ENCODE measurements around the gene CNTNAP5.

CNTNAP5 gene

GRCh38 chr2:124426625-124427024 is 401.5 kb downstream of the CNTNAP5 start:
- TF ChIP-seq ESRRG (CRISPR knock-in tag; IDR thresholded peaks at IDR 0.05), result no peak
- no peak for TF ChIP-seq TOX (CRISPR knock-in tag; IDR thresholded peaks at IDR 0.05; ENCODE audit: borderline replicate concordance)
- TF ChIP-seq ZNF70 (CRISPR knock-in tag; IDR thresholded peaks at IDR 0.05), result no peak
- no peak for TF ChIP-seq POU6F1 (CRISPR knock-in tag; IDR thresholded peaks at IDR 0.05; ENCODE audit: borderline replicate concordance, low read depth)
- no peak for TF ChIP-seq ZC3H10 (CRISPR knock-in tag; IDR thresholded peaks at IDR 0.05)
- no peak for TF ChIP-seq CSDC2 (CRISPR knock-in tag; IDR thresholded peaks at IDR 0.05)
- no peak for TF ChIP-seq GLIS3 (CRISPR knock-in tag; IDR thresholded peaks at IDR 0.05)
- TF ChIP-seq BACH2 (CRISPR knock-in tag; IDR thresholded peaks at IDR 0.05; ENCODE audit: borderline replicate concordance), result no peak
- no peak for TF ChIP-seq ZFP30 (CRISPR knock-in tag; IDR thresholded peaks at IDR 0.05)
- no peak for TF ChIP-seq PATZ1 (CRISPR knock-in tag; IDR thresholded peaks at IDR 0.05; ENCODE audit: borderline replicate concordance)
- no peak for TF ChIP-seq SNAI2 (CRISPR knock-in tag; IDR thresholded peaks at IDR 0.05)
- TF ChIP-seq CSRNP3 (CRISPR knock-in tag; IDR thresholded peaks at IDR 0.05), result no peak
- TF ChIP-seq ZNF8 (CRISPR knock-in tag; IDR thresholded peaks at IDR 0.05), result no peak
- no peak for ATAC-seq

- TF ChIP-seq CSRNP3 (CRISPR knock-in tag; IDR thresholded peaks at IDR 0.05) (no peak), ZNF565 (CRISPR knock-in tag; conservative IDR thresholded peaks at IDR 0.05; ENCODE audit: low read depth) (no peak), ESRRG (CRISPR knock-in tag; IDR thresholded peaks at IDR 0.05) (no peak), ISL1 (CRISPR knock-in tag; IDR thresholded peaks at IDR 0.05) (no peak)
- no peak for ATAC-seq
Observed at GRCh38 chr2:124437811-124438210, 412.7 kb downstream of the CNTNAP5 start.

- TF ChIP-seq ARNTL (CRISPR knock-in tag; IDR thresholded peaks at IDR 0.05; ENCODE audit: borderline replicate concordance, low read depth) (no peak), ZNF8 (CRISPR knock-in tag; IDR thresholded peaks at IDR 0.05) (no peak), OSR1 (CRISPR knock-in tag; IDR thresholded peaks at IDR 0.05) (no peak), ZFP3 (CRISPR knock-in tag; IDR thresholded peaks at IDR 0.05) (no peak), ISL1 (CRISPR knock-in tag; IDR thresholded peaks at IDR 0.05) (no peak), PATZ1 (CRISPR knock-in tag; IDR thresholded peaks at IDR 0.05; ENCODE audit: borderline replicate concordance) (no peak), CSRNP3 (CRISPR knock-in tag; IDR thresholded peaks at IDR 0.05) (no peak), CSDC2 (CRISPR knock-in tag; IDR thresholded peaks at IDR 0.05) (no peak), TSHZ2 (CRISPR knock-in tag; IDR thresholded peaks at IDR 0.05) (no peak)
- no peak for ATAC-seq
Observed at GRCh38 chr2:124450481-124450880, 425.4 kb downstream of the CNTNAP5 start.

Measured in SK-N-SH treated with all-trans-retinoic acid at 6 μM for 48 hours (cell line).